Omental fat pad (tissue), 4 donors: ENCODE measurements around the gene KCNIP4. TPM values are rescaled to one million over a fixed set of nuclear protein-coding genes. Genes with fewer than 3 reads are reported as not detected.

ENCODE experiments used
- ATAC-seq: fragments of 150-250 bp; one replicate; pipeline ENCODE4 v1.9.1; 2016; ENCODE audit warnings: mild to moderate bottlenecking, moderate library complexity; ENCODE audit not compliant: low FRiP score
- DNase-seq: peaks from one replicate; pipeline ENCODE4 v3.0.0-alpha.2; 2019; ENCODE audit warnings: low spot score
- total RNA-seq, 4 donors: library from RNA; depleted of rRNA; stranded (reverse); fragments of >200 nt; gene quantifications; one replicate each; pipeline ENCODE4 v1.1.0, GENCODE V29; 2016
- TF ChIP-seq, protein P1 (sequence below), 3 donors: fragments of 450-650 bp; IDR thresholded peaks; one replicate each; pipeline ENCODE4 v1.5.1; 2016 to 2017; ENCODE audit warnings: antibody characterized with exemption in 3 of 3, mild to moderate bottlenecking in 3 of 3, moderate library complexity in 2 of 3

KCNIP4 gene
- total RNA-seq, 4 donors from 2014 or later, result 0.37 TPM; not detected in 3

GRCh38 chr4:21742326-21742725, 206.2 kb downstream of the KCNIP4 start:
- ATAC-seq, result no peak
- TF ChIP-seq, protein P1, sequence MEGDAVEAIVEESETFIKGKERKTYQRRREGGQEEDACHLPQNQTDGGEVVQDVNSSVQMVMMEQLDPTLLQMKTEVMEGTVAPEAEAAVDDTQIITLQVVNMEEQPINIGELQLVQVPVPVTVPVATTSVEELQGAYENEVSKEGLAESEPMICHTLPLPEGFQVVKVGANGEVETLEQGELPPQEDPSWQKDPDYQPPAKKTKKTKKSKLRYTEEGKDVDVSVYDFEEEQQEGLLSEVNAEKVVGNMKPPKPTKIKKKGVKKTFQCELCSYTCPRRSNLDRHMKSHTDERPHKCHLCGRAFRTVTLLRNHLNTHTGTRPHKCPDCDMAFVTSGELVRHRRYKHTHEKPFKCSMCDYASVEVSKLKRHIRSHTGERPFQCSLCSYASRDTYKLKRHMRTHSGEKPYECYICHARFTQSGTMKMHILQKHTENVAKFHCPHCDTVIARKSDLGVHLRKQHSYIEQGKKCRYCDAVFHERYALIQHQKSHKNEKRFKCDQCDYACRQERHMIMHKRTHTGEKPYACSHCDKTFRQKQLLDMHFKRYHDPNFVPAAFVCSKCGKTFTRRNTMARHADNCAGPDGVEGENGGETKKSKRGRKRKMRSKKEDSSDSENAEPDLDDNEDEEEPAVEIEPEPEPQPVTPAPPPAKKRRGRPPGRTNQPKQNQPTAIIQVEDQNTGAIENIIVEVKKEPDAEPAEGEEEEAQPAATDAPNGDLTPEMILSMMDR (IDR thresholded peaks at IDR 0.05), result no peak

DNA sequence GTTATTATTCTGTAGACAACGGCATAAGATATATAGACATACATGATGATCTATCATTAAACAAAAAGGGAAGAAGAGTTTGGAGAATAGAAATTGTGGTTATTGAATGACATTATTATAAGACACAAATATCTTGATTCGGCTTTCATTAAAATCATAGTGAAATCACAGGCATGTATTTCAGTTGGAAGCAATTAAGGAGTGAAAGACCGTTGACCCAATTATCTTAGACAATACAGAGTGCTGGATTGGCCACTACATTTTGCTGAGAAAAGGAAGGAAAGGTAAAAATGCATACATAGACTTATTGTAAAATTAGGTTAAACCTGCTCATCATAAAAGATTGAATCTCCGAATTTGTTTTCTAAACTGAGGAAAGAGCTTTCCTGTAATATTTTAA, 209.8 kb downstream of the KCNIP4 start:
- ATAC-seq (no peak), DNase-seq (no peak)
- TF ChIP-seq, protein P1 (IDR thresholded peaks at IDR 0.05), result no peak

More at GRCh38 chr4:21742326-21742725, 206.2 kb downstream of the KCNIP4 start:
- DNase-seq, result no peak

DNA sequence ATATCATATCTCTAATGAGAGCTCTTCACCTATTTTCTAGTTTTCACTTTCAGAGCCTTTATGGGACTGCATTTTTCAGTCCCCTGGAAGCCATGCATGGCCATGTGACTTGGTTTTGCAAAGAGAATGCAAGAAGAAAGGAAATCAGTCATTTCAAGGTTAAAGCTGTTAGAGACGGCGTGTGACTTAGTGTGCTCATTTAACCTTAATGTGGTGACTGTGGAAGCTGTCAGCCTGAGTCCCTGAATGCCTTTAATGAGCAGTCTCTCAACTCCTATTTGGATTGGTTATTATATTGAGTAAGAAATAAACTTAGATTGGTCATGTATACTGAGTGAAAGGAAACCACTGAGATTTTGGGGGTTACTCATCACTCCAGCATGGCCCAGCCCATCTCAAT, 212.7 kb downstream of the KCNIP4 start:
- TF ChIP-seq, protein P1 (IDR thresholded peaks at IDR 0.05), result no peak
- ATAC-seq (no peak), DNase-seq (no peak)

- no peak for DNase-seq
- TF ChIP-seq, protein P1 (IDR thresholded peaks at IDR 0.05), result no peak
- ATAC-seq, result no peak
Measured at GRCh38 chr4:21733894-21734630, 214.5 kb downstream of the KCNIP4 start.

GRCh38 chr4:21728304-21728703, 220.3 kb downstream of the KCNIP4 start:
- ATAC-seq (no peak), DNase-seq (no peak)
- TF ChIP-seq, protein P1 (IDR thresholded peaks at IDR 0.05), result no peak

DNA sequence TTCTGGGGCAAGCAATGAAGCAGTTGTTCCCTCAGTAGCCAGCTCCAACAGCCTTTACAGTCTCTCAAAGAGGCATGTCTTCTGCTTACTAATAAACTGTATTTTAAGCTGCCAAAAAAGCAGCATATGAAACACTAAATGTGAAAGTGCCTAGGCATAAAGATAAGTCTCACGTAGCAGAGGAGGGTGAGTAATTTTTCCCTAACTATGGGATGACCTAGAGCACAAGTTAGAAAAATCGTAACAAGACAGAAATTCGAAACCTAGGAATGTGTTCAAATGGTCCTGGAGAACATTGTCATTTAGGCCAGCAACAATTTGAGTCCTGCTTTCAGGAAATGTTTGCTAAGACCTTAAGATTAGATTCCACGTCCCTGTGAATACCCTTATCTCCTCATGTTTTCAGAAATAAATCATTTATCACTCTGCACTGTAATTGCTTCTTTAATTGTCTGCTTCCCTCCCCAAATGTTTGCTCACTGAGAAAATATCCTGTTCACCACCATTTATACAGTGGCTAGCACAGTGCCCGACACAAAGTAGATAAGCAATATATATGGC, 222.2 kb downstream of the KCNIP4 start:
- ATAC-seq, result peak; percentile 77
- DNase-seq, result no peak
- TF ChIP-seq, protein P1 (IDR thresholded peaks at IDR 0.05), result no peak
